SHP77 treated with DMSO at 0.1 percent for 48 hours (cell line): ENCODE measurements around the gene KLK7.
"Not testable (repeated sequence)": the region's sequence is repeated elsewhere in the genome, so short reads cannot be mapped to it uniquely, and the experiment has no call there.

Experiments used
- DNase-seq: peaks from one replicate; lab custom pipeline; 2025; lab: John Stamatoyannopoulos, UW

KLK7 gene

DNA sequence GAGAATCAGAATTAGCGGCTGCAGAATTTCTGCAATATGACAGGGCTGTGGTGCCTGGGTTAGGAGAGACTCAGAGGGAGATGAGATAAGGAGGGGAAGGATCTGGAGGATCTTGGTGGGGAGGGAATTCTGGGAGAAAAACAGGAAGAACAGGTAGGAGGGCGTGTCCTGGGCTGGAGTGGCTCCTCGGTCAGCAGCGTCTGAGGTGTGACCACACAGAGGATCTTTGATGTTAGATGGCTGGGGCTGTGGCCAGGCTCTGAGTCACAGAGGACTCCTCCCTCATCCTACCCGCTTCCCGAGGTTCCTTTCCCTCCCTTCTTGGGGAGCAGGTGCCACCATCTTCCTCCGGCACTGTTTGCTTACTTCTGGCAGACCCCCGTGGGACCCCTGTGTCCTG lies 8.0 kb downstream of the KLK7 start:
- DNase-seq = no peak

DNA sequence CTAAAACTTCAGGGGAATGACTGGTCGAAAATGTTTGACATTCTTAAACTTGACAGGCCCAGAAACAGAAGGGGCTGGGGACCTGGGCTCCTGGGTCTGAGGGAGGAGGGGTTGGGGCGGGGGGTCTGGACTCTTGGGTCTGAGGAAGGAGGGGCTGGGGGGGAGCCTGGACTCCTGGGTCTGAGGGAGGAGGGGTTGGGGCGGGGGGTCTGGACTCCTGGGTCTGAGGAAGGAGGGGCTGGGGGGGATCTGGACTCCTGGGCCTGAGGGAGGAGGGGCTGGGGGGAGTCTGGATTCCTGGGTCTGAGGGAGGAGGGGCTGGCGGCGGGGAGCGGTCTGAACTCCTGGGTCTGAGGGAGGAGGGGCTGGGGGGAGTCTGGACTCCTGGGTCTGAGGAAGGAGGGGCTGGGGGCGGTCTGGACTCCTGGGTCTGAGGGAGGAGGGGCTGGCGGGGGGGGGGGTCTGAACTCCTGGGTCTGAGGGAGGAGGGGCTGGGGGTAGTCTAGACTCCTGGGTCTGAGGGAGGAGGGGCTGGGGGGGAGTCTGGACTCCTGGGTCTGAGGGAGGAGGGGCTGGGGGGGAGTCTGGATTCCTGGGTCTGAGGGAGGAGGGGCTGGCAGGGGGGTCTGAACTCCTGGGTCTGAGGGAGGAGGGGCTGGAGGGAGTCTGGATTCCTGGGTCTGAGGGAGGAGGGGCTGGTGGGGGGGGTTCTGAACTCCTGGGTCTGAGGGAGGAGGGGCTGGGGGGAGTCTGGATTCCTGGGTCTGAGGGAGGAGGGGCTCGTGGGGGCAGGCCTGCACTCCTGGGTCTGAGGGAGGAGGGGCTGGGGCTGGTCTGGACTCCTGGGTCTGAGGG lies 8.8 kb downstream of the KLK7 start:
- no peak for DNase-seq

DNA sequence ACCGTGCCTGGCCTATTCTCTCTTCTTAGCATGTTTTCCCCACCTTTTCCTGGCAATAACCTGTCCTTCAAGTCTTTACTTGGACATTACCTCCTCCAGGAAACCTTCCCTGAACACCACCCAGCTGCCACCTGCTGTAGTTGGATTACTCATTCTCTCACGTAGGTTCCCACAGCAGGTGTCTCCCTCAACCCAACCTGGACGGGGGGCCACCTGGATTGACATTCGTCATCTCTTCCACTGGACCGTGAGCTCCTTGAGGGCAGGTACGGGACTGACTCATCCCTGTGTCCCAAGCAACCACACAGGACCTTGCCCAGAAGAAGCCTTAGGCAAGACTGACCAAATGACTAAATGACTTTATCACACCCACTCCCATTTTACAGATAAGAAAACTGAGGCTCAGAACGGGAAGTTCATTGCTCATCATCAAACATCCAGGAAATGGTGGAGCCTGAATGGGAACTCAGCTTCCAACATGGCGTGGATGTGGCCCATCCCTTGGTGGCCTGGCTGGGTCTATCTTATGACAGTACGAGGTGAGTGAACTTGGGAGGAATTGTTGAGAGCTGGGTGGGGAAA lies 10.8 kb downstream of the KLK7 start:
- DNase-seq = no peak

DNA sequence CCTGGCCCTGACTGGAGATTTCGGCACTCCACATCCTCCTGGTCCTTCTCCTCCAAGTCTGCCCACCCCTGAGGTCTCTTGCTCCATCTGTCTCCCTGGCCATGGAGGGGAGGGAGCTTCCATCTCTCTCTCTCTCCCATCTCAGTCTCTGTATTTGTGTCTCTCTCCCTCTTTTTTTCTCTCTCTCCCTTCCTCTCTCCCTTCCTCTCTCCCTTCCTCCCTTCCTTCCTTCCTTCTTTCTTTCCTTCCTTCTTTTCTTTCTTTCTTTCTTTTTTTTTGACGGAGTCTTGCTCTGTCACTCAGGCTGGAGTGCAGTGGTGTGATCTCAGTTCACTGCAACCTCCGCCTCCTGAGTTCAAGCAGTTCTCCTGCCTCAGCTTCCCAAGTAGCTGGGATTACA lies 13.9 kb downstream of the KLK7 start:
- DNase-seq = not testable (repeated sequence)

- DNase-seq = no peak
Measured at GRCh38 chr19:50969413-50969760, 14.3 kb downstream of the KLK7 start, which contains the start of gene KLK6. Gene KLK6 (minus strand): TSS chr19:50969591. CDS start chr19:50968104, 1,487 bp downstream.

DNA sequence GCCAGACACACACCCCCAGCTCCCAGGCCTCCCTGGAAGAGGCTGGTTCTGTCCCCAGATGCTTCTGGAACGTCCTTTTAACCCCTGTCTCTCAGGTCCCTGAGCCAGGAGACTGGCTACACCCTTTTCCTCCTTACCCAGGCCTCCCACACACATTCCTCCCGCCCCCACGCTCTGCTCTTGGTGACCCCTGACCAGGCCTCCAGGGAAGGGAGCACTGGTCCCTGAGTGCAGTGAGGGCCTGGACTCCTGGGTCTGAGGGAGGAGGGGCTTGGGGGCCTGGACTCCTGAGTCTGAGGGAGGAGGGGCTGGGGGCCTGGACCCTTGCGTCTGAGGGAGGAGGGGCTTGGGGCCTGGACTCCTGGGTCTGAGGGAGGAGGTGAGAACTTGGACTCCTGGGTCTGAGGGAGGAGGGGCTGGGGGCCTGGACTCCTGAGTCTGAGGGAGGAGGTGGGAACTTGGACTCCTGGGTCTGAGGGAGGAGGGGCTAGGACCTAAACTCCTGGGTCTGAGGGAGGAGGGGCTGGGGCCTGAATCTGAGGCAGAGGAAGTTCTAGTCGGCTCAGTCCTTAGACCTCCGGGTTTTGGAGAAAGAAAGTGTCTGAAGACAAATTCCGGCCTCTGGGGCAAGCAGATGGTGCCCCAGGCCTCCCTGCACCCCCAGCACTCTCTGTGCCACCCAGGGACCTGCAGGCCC lies 14.9 kb downstream of the KLK7 start:
- no peak for DNase-seq

- no peak for DNase-seq
Measured at GRCh38 chr19:50967929-50968715, 15.6 kb downstream of the KLK7 start.

DNA sequence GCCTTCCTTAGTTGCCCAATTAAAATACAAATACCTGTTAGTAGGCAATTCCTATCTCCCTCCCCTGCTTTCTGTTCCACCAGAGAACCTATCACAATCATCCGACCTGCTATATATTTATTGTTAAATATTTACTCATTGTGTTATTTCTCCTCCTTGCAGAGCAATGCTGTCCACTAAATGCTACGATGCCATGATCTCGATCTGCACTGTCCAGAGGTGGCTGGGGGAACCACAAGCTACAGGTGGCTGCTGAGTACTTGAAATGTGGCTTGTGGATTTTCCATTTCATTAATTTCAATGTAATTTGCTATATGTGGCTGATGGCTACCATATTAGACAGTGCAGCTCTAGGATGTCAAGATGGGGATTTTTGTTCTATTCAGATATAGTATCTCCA lies 19.5 kb downstream of the KLK7 start:
- no peak for DNase-seq

DNA sequence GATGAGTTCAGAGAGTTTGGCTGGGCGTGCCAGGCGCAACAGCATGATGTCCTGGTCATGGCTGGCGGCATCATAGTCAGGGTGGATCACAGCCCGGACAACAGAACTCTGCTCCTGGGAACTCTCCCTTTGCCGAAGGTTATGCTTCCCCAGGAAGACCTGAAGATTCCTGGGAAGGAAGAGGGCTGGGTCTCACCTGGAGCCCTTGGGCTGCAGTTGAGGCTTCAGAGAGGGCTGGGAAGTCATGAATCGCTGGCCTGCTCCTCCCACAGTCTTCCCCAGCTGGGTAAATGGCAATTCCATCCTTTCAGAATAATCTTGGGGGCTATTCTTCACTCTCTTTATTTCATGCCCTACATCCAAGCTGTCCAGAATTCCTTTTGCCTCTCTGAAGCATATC lies 20.3 kb downstream of the KLK7 start:
- no peak for DNase-seq

GRCh38 chr19:50962245-50962644 lies 21.5 kb downstream of the KLK7 start:
- no peak for DNase-seq

GRCh38 chr19:50959731-50960500 lies 23.8 kb downstream of the KLK7 start:
- DNase-seq = no peak

- DNase-seq = no peak
Measured at GRCh38 chr19:50957587-50957986, 26.1 kb downstream of the KLK7 start.

DNA sequence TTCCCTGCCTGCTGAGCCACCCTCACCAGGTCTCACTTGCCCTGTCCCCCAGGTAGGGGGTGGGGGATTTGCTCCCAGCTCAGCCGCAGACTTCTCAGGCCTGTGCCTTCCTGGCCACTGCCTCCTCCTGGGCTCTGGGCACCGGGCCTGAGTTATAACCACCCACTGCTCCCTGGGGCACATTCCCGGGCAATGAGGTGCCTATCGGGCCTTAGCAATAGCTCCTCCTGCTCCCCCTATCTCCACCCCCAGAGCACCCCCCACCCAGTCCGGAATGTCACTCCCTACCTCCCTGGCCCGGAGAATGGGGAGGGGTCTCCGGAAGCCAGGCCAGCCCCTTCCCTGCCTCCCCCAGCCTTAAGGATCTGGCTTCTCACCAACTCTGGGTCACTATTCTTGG lies 30.8 kb downstream of the KLK7 start, which contains the start of gene KLK5:
Gene KLK5, minus strand, starts transcription at position 129 of the 400 bp plus-strand sequence. CDS start 381 bp downstream, outside the sequence.
- DNase-seq = no peak

DNA sequence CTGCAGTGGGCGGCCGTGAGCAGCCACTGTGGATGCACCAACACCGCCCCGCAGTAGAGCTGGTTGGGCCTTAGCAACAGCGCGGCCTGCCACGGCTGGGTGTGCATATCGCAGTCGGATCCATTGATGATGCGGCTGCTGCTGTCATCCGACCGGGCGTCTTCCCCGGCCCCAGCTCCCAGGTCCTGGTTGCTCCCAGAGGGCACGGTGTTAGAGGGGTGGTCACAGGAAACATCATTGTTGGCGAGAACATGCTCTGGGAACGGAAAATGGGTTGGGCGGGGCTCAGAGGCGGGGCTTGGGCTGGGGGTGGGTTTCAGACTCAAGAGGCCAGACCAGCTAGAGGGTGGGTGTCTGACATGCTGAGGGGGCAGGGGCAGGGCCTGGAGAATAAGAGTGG lies 33.9 kb downstream of the KLK7 start:
- no peak for DNase-seq

- DNase-seq = no peak
Measured at GRCh38 chr19:50947123-50947522, 36.6 kb downstream of the KLK7 start.

DNA sequence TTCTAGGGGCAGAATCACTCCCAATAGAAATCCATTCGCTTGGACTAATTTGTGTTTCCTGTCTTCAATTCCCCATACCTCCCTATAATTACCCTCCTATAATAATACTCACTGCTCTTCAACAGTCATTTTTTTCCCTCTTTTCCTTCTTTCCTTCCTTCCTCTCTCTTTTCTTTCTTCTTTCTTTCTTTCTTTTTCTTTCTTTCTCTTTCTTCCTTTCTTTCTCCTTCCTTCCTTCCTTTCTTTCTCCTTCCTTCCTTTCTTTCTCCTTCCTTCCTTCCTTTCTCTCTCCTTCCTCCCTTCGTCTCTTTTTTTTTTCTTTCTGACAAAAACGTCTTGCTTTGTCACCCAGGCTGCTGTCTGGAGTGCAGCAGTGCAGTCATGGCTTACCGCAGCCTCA lies 38.9 kb downstream of the KLK7 start:
- no peak for DNase-seq

DNA sequence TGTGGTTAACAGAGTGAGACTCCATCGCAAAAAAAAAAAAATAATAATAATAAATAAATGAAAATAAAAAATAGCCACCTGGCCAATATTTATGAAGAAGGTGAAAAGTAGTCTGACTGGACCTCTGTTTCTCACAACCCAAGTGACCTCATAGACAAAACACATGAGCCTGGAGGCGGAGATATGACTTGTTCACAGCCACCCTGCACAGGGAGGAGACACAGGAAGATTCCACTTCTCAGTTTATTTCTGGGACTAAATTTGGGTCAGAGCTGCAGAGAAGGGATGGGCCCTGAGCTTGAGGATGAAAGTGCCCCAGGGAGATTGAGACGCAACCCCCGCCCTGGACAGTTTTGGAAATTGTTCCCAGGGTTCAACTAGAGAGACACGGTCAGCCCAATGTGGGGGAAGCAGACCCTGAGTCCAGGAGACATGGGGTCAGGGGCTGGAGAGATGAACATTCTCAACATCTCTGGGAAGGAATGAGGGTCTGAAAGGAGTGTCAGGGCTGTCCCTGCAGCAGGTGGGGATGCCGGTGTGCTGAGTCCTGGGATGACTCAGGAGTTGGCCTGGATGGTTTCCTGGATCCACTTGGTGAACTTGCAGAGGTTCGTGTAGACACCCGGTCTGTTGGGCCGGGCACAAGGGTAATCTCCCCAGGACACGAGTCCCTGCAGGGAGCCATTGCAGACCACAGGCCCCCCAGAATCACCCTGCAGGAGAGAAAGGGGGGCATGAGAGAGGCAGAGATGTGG lies 40.5 kb downstream of the KLK7 start:
- DNase-seq = no peak

- DNase-seq = no peak
Measured at GRCh38 chr19:50939596-50939995, 44.1 kb downstream of the KLK7 start.

DNA sequence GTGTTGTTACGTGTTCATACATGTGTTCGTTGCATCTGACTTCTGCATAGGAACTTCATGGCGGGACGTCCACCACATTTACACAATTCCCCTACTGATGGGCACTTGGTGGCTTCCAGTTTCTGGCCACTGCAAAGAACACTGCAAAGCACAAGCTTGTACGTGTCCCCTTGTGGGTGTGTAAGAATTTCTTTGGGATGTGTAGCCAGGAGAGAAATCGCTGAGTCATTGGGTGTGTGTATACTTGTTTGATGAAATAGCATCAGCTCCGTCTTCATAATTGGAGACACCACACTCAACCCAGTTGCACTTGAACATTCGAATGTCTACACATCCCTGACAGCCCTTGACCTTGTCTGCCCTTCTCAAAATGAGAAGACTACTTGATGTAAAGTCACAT lies 50.1 kb downstream of the KLK7 start:
- DNase-seq = no peak

GRCh38 chr19:50932690-50933083 lies 51.0 kb downstream of the KLK7 start:
- no peak for DNase-seq
